GM10248 (cell line): ENCODE measurements around the gene RAD51B.

ENCODE experiments used
- CTCF ChIA-PET: fragments of 300-600 bp; sonication (Branson Sonifier 250); formaldehyde crosslinking; extraction: SDS; loops from one replicate; lab custom pipeline; 2021; ENCODE audit warnings: antibody characterized with exemption; lab: Yijun Ruan, JAX
- POLR2A ChIA-PET: fragments of 350-650 bp; sonication (Branson Sonifier 250); formaldehyde crosslinking; extraction: SDS; loops from one replicate; lab custom pipeline; 2020; ENCODE audit warnings: antibody characterized with exemption; lab: Yijun Ruan, JAX
- DNase-seq: peaks from one replicate; pipeline ENCODE4 v3.0.0; 2012; ENCODE audit errors: extremely low spot score
- CTCF ChIP-seq: IDR thresholded peaks from 2 replicates; pipeline ENCODE4 v1.5.1; 2012; ENCODE audit warnings: mild to moderate bottlenecking, low read depth; ENCODE audit errors: extremely low read depth, missing control alignments, control extremely low read depth

RAD51B gene

DNA sequence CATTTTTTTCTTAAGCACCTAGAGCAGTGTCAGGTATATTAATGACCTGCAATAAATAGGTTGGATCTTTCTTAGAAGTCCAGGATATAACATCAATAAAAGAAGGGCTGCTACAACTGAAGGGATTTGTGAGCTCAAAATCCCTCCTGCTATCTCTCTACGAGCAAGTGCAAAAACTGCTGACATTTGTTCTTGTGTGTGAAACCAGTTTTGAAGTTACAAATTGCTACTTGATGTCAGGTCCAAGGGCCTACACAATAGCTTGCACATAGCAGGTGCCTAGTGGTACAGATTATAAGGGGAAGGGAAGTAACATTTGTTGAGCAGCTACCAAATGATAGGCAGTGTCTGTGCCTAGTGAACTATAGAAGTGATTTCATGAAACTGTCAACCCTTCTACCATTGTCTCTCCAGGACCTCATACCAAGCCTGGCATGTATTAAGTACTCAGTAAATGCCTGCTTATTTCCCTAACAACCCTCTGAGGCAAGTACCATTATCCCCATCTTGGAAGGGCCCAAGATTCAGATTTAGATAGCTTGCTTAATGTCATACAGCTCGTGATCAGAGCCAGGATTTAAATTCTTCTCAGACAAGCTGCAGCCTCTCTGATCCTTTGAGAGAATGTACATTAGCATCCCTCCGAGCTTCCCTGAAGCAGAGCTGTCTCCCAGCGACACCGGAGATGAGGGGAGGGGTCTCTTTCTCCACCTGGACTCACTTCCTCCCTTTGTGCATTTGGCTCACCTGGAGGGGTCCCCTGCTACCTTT, 673.0 kb downstream of the RAD51B start:
- no peak for TF ChIP-seq CTCF
- CTCF ChIA-PET, result interaction anchor here (0.7 to 3.0 kb wide), 8 partner anchors 12 to 204 kb away, joined by 3 to 13 read pairs (median 3); no protein-coding TSS in a partner anchor
- no peak for DNase-seq
- POLR2A ChIA-PET, result interaction anchor here (0.6 to 1.0 kb wide), 2 partner anchors 87 to 295 kb away, joined by 4 read pairs; no protein-coding TSS in a partner anchor

DNA sequence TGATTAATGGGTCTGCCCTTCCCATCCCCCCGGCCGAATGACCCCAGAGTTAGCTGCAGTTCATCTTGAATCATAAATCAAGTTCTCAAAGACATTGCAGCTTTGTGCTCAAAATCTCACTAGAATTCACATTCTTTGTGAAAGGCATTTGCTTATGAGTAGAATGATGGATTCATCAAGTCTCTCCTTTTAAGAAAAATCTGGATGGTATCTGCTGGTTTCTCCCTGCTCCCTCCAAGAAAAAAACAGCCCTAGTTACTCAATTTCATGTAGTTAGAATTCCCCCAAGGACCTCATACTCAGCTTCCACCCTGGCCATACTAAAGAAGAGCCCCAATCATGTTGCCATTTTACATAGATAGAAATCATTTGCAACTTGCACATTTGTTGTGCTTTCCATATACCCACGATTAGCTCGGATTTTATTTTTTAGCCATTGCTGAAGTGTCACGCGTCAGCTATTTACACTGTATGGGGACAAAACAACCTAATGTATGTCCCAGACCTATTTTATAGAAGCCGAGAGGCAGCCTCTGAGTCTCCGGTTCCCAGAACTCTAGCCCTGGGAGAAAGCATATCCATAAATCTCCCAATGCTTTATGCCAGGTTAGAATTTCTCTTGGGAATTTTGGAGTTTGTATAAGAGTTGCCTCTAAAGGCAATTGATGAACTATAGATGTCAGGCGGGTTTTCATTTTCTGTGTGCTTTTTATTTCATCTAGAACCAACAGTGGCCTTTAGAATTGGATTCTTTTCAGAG, 673.8 kb downstream of the RAD51B start:
- no peak for DNase-seq
- POLR2A ChIA-PET, result interaction anchor here (1.0 kb wide), 1 partner anchor 88 kb away, joined by 4 read pairs; no protein-coding TSS in a partner anchor
- CTCF ChIA-PET, result interaction anchor here (0.7 to 3.0 kb wide), 5 partner anchors 8 to 294 kb away, joined by 3 to 13 read pairs (median 3); no protein-coding TSS in a partner anchor
- TF ChIP-seq CTCF, result no peak

GRCh38 chr14:68495101-68496039, 675.8 kb downstream of the RAD51B start:
- DNase-seq, result peak; percentile 51
- ChIA-PET CTCF (interaction anchor here (0.7 to 1.8 kb wide), 5 partner anchors 12 to 294 kb away, joined by 3 to 8 read pairs (median 3); no protein-coding TSS in a partner anchor), POLR2A (no interaction called here)
- TF ChIP-seq CTCF, result no peak

GRCh38 chr14:68497011-68497410, 677.4 kb downstream of the RAD51B start:
- POLR2A ChIA-PET, result no interaction called here

DNA sequence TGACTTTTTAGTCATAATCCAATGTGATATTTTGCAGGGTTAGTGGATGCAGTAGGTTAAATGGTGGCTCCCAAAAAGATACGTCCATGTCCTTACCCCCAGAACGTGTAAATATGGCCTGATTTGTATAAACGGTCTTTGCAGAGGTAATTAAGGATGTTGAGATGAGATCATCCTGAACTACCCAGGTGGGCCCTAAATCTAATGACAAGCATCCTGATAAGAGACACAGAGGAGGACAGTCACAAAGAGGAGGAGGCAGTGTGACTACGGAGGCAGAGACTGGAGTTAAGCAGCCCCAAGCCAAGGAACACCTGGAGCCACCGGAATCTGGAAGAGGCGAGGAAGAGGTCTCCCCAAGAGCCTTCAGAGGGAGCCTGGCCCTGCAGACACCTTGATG, 679.9 kb downstream of the RAD51B start:
- TF ChIP-seq CTCF, result no peak
- ChIA-PET CTCF (no interaction called here), POLR2A (no interaction called here)
- no peak for DNase-seq

More at GRCh38 chr14:68497011-68497410, 677.4 kb downstream of the RAD51B start:
- CTCF ChIA-PET, result interaction anchor here (1.6 kb wide), 1 partner anchor 292 kb away, joined by 5 read pairs; no protein-coding TSS in a partner anchor
- DNase-seq, result no peak
- TF ChIP-seq CTCF, result no peak

DNA sequence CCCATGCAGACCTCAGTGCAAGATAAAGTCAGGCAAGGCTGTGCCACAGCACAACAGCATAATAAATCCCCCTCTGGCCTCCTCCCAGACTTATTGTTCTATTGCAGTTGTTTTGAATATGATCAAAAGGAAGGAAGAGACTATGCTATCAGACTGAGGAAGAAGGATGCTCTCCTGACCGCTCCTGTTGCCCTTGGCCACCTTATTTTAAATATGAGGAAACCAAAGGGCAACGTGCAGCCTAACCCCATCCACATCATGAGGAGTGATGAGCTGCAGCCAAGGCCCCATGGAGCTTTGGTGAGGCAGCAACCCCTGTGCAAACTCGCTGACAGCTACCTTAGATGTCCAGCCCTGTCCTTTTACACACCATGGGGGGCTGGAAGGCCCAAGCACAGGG, 681.6 kb downstream of the RAD51B start:
- ChIA-PET POLR2A (interaction anchor here (0.5 kb wide), 1 partner anchor 132 kb away, joined by 3 read pairs; no protein-coding TSS in a partner anchor), CTCF (no interaction called here)
- DNase-seq, result no peak
- TF ChIP-seq CTCF, result no peak
